ENCODE measurements around the gene SLC10A7. TPM values are rescaled to one million over a fixed set of nuclear protein-coding genes. Genes with fewer than 3 reads are reported as not detected.

SLC10A7 gene
- total RNA-seq, 2 donors from 2014 or later, result 28.3 to 31.9 TPM

- Mint-ChIP-seq H3K4me1 (ENCODE audit: low read depth) (peaks cover 4% of the 10 kb centered on the region), H3K27ac (no peak overlapping the region), H3K27me3 (ENCODE audit: low read depth) (no peaks in the 10 kb centered on the region), H3K4me3 (no peak overlapping the region), H3K9me3 (no peaks in the 10 kb centered on the region), H3K36me3 (ENCODE audit: insufficient read depth in 2 of 2) (peaks cover 0 to 4% of the 10 kb centered on the region in 2 donors)
- no peak for DNase-seq
- no peak for ATAC-seq (replicated peaks in 1 of 2)
Measured at GRCh38 chr4:146514651-146515357, 6.9 kb downstream of the SLC10A7 start.

GRCh38 chr4:146513548-146513947 lies 8.2 kb downstream of the SLC10A7 start:
- DNase-seq, result no peak
- ATAC-seq (replicated peaks in 1 of 2), result no peak
- Mint-ChIP-seq H3K36me3 (ENCODE audit: insufficient read depth in 2 of 2) (peaks cover 1 to 8% of the 10 kb centered on the region in 2 donors), H3K4me3 (no peak overlapping the region), H3K4me1 (ENCODE audit: low read depth) (peaks cover 9% of the 10 kb centered on the region), H3K27me3 (ENCODE audit: low read depth) (no peaks in the 10 kb centered on the region), H3K27ac (no peak overlapping the region), H3K9me3 (no peaks in the 10 kb centered on the region)

- Mint-ChIP-seq H3K4me1 (ENCODE audit: low read depth) (peaks cover 18% of the 10 kb centered on the region), H3K9me3 (no peaks in the 10 kb centered on the region), H3K27me3 (ENCODE audit: low read depth) (no peaks in the 10 kb centered on the region), H3K4me3 (no peak overlapping the region), H3K27ac (no peak overlapping the region), H3K36me3 (ENCODE audit: insufficient read depth in 2 of 2) (peaks cover 3 to 14% of the 10 kb centered on the region in 2 donors)
- no peak for DNase-seq
- ATAC-seq (replicated peaks in 1 of 2), result no peak
Measured at GRCh38 chr4:146511381-146511780, 10.4 kb downstream of the SLC10A7 start.

GRCh38 chr4:146510942-146511341 lies 10.8 kb downstream of the SLC10A7 start:
- no peak overlapping the region for H3K4me3 Mint-ChIP-seq
- no peaks in the 10 kb centered on the region for H3K27me3 Mint-ChIP-seq (ENCODE audit: low read depth)
- DNase-seq (no peak), ATAC-seq (replicated peaks in 1 of 2) (no peak)
- H3K9me3 Mint-ChIP-seq, result no peaks in the 10 kb centered on the region
- peaks cover 3 to 12% of the 10 kb centered on the region in 2 donors for H3K36me3 Mint-ChIP-seq (ENCODE audit: insufficient read depth in 2 of 2)
- peaks cover 22% of the 10 kb centered on the region for H3K4me1 Mint-ChIP-seq (ENCODE audit: low read depth)
- no peak overlapping the region for H3K27ac Mint-ChIP-seq

DNA sequence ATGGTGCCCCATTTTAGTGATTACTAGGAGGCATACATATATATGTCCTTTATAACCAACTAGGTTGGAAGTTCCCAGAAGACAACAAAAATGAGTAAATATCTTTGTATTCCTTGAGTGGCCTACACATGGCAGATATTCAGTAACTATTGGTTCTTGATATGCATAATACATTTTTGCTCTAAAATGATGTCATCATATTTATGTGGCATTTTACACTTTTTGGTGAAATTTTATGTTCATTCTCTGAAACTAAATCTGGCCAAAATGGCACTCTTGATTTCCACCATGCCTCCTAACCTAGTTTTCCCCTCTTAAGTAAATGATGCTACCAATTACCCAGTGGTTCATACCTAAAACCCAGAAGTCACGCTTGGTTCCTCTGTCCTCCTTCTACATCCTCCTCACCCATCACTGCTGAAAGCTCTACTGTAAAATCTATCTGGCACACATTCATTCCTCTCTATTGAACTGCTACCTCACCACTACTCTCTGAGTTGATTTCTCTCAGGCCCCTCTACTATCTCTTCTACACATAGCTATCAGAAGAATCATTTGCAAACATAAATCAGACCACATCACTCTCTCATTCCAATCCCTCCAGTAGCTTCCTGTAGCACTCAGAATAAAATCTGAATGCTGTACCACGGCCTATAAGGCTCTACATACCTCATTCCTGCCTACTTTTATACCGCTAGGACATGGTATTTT lies 13.4 kb downstream of the SLC10A7 start:
- no peaks in the 10 kb centered on the region for H3K9me3 Mint-ChIP-seq
- H3K4me3 Mint-ChIP-seq, result no peak overlapping the region
- peaks cover 4 to 12% of the 10 kb centered on the region in 2 donors for H3K36me3 Mint-ChIP-seq (ENCODE audit: insufficient read depth in 2 of 2)
- peaks cover 25% of the 10 kb centered on the region for H3K4me1 Mint-ChIP-seq (ENCODE audit: low read depth)
- H3K27me3 Mint-ChIP-seq (ENCODE audit: low read depth), result no peaks in the 10 kb centered on the region
- no peak for DNase-seq
- ATAC-seq (replicated peaks in 1 of 2), result peak; percentile 34 to 51
- no peak overlapping the region for H3K27ac Mint-ChIP-seq

GRCh38 chr4:146507632-146508031 lies 14.1 kb downstream of the SLC10A7 start:
- Mint-ChIP-seq H3K4me1 (ENCODE audit: low read depth) (peaks cover 25% of the 10 kb centered on the region), H3K27me3 (ENCODE audit: low read depth) (no peaks in the 10 kb centered on the region), H3K4me3 (no peak overlapping the region), H3K27ac (peak overlapping the region; percentile 1), H3K36me3 (ENCODE audit: insufficient read depth in 2 of 2) (peaks cover 5 to 14% of the 10 kb centered on the region in 2 donors), H3K9me3 (no peaks in the 10 kb centered on the region)
- ATAC-seq (replicated peaks in 1 of 2) (no peak), DNase-seq (no peak)

GRCh38 chr4:146506272-146506671 lies 15.5 kb downstream of the SLC10A7 start:
- ATAC-seq (replicated peaks in 1 of 2) (peak; percentile 72 to 76), DNase-seq (no peak)
- peak overlapping the region in 1 of 2 donors; percentile 45 for H3K4me3 Mint-ChIP-seq
- H3K27ac Mint-ChIP-seq, result no peak overlapping the region
- no peaks in the 10 kb centered on the region for H3K27me3 Mint-ChIP-seq (ENCODE audit: low read depth)
- no peaks in the 10 kb centered on the region for H3K9me3 Mint-ChIP-seq
- H3K4me1 Mint-ChIP-seq (ENCODE audit: low read depth), result peaks cover 25% of the 10 kb centered on the region
- peaks cover 6 to 16% of the 10 kb centered on the region in 2 donors for H3K36me3 Mint-ChIP-seq (ENCODE audit: insufficient read depth in 2 of 2)

DNA sequence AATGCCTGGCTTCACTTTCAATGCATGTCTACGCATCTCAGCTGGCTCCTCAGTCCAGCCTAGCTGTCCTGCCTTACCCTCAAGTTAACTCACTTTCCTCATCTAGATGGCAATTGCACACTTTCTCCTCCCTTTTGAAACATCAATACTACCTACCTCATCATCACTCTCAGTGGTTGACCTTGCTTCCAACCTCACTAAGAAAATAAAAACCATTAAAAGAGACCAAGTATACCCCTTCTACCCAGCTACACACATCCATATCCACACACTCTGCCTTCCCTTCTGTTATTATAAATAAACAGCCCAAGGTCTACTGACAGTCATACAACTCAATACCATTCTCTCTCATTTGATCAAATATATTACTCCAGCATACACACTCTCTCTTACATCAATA lies 21.5 kb downstream of the SLC10A7 start:
- Mint-ChIP-seq H3K9me3 (no peaks in the 10 kb centered on the region), H3K36me3 (ENCODE audit: insufficient read depth in 2 of 2) (peaks cover 4 to 6% of the 10 kb centered on the region in 2 donors), H3K4me1 (ENCODE audit: low read depth) (peaks cover 14% of the 10 kb centered on the region), H3K27me3 (ENCODE audit: low read depth) (no peaks in the 10 kb centered on the region), H3K4me3 (no peak overlapping the region), H3K27ac (no peak overlapping the region)
- ATAC-seq (replicated peaks in 1 of 2) (peak; percentile 34 to 51), DNase-seq (no peak)

DNA sequence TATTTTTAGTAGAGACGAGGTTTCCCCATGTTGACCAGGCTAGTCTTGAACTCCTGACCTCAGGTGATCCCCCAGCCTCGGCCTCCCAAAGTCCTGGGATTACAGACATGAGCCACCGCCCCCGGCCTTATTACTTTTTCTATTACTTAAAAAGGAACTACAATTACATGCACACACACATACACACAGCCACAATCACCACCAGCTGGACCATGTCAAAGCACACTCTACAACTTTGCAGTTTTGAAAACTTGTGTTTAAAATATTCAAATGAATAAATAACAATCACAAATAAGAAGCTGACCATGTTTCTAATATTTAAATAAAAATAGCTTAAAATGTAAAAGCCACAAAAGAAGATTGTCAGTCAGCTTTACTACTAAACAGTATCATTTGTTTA lies 23.4 kb downstream of the SLC10A7 start:
- H3K9me3 Mint-ChIP-seq, result peaks cover 0 to 2% of the 10 kb centered on the region in 2 donors
- H3K36me3 Mint-ChIP-seq (ENCODE audit: insufficient read depth in 2 of 2), result peaks cover 2 to 3% of the 10 kb centered on the region in 2 donors
- no peak for ATAC-seq (replicated peaks in 1 of 2)
- no peak overlapping the region for H3K4me3 Mint-ChIP-seq
- no peak overlapping the region for H3K27ac Mint-ChIP-seq
- H3K4me1 Mint-ChIP-seq (ENCODE audit: low read depth), result peaks cover 26% of the 10 kb centered on the region
- no peak for DNase-seq
- no peaks in the 10 kb centered on the region for H3K27me3 Mint-ChIP-seq (ENCODE audit: low read depth)

GRCh38 chr4:146495269-146495668 lies 26.5 kb downstream of the SLC10A7 start:
- peaks cover 0 to 2% of the 10 kb centered on the region in 2 donors for H3K36me3 Mint-ChIP-seq (ENCODE audit: insufficient read depth in 2 of 2)
- H3K9me3 Mint-ChIP-seq, result peaks cover 0 to 2% of the 10 kb centered on the region in 2 donors
- H3K27ac Mint-ChIP-seq, result peak overlapping the region; percentile 58
- no peaks in the 10 kb centered on the region for H3K27me3 Mint-ChIP-seq (ENCODE audit: low read depth)
- ATAC-seq (replicated peaks in 1 of 2), result peak; percentile 75 to 88
- H3K4me1 Mint-ChIP-seq (ENCODE audit: low read depth), result peaks cover 26% of the 10 kb centered on the region
- DNase-seq, result no peak
- peak overlapping the region in 1 of 2 donors; percentile 54 for H3K4me3 Mint-ChIP-seq

DNA sequence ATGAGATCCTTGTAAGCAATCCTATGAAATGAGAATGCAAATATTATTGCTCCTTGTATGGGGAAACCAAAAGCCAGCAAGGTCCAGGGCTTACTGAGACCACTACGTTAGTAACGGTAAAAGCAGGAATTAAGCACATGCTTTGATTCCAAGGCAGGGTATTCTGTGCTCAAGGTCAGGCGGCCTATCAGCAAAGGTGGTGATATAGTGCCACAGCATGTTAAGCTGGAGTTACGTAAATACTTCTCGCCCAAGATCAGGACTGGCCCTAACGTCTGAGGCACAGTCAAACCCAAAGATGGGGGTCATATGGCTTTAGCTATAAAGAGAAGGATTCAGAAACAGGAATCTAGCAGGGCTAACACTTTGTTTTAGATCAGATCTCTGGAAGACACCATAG lies 27.6 kb downstream of the SLC10A7 start:
- Mint-ChIP-seq H3K36me3 (ENCODE audit: insufficient read depth in 2 of 2) (peaks cover 0 to 2% of the 10 kb centered on the region in 2 donors), H3K9me3 (peaks cover 0 to 2% of the 10 kb centered on the region in 2 donors), H3K4me3 (no peak overlapping the region), H3K4me1 (ENCODE audit: low read depth) (peaks cover 33% of the 10 kb centered on the region), H3K27me3 (ENCODE audit: low read depth) (no peaks in the 10 kb centered on the region), H3K27ac (no peak overlapping the region)
- DNase-seq (no peak), ATAC-seq (replicated peaks in 1 of 2) (no peak)

DNA sequence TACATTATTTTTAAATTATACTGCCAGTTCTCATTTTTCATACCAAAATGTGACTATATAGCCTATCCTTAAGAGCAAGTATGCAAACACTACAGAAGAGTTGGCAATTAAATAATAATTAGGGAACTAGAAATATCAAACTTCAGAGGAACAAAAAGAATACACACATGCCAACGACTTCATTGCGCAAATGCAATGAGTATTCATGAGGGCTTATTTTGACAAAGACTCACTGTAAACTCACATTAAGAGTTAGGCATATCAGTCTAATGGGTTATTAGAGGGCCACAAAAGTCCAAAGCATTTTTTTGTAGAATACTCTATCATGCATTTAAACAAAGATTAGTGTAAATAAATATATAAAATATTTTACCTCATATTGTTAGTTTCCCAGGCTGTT lies 31.6 kb downstream of the SLC10A7 start:
- Mint-ChIP-seq H3K27me3 (ENCODE audit: low read depth) (no peaks in the 10 kb centered on the region), H3K4me1 (ENCODE audit: low read depth) (peaks cover 44% of the 10 kb centered on the region), H3K36me3 (ENCODE audit: insufficient read depth in 2 of 2) (peaks cover 0 to 8% of the 10 kb centered on the region in 2 donors), H3K27ac (peak overlapping the region; percentile 68), H3K9me3 (peaks cover 0 to 2% of the 10 kb centered on the region in 2 donors), H3K4me3 (no peak overlapping the region)
- ATAC-seq (replicated peaks in 1 of 2), result no peak
- DNase-seq, result no peak

DNA sequence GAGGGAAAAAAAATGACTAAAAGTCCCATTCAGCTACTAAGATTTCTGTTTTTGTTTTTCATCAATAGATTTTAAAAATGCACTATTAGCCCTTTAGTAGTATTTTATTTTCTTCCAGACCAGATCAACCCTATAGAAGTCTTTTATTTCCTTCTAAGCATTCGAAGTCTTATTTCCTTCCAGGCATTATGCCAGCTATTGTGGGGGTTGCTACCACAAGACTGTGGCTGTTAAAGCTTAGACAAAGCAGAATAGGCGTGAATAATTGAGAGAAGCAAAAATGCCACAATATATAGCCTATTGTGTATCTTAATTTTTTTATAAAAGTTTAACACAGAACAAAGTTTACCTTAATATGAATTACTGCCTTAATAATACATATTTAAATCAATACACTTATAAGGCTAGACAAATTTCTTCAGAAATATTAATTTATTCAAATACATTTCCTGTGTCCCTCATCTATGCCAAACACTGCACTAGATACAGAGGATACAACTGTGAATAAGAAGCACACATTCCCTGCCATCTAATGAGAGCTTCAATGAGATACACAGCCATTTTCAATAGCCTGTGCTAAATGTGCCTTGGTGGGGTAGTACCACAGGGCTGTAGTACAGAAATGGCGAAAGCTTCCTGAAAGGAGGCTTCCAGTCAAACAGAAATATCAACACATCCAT lies 33.1 kb downstream of the SLC10A7 start:
- no peaks in the 10 kb centered on the region for H3K9me3 Mint-ChIP-seq
- H3K4me1 Mint-ChIP-seq (ENCODE audit: low read depth), result peaks cover 33% of the 10 kb centered on the region
- no peaks in the 10 kb centered on the region for H3K27me3 Mint-ChIP-seq (ENCODE audit: low read depth)
- H3K36me3 Mint-ChIP-seq (ENCODE audit: insufficient read depth in 2 of 2), result peaks cover 7 to 11% of the 10 kb centered on the region in 2 donors
- H3K27ac Mint-ChIP-seq, result no peak overlapping the region
- no peak for DNase-seq
- no peak overlapping the region for H3K4me3 Mint-ChIP-seq
- ATAC-seq (replicated peaks in 1 of 2), result no peak
